HepG2 (cell line): ENCODE results near the gene ORC3. TPM values are rescaled to one million over a fixed set of nuclear protein-coding genes. Genes with fewer than 3 reads are reported as not detected.

Experiments used
- ATAC-seq: fragments of 200-7000 bp; cut with Tn5 transposase; 3 replicates; pipeline ENCODE4 v1.9.1; 2020; ENCODE audit warnings: mild to moderate bottlenecking, moderate library complexity
- BruUV-seq: library from RNA; stranded (reverse); fragments of 400-500 nt; replicated peaks from 2 replicates; lab custom pipeline; 2021; lab: Mats Ljungman, UMichigan
- CTCF ChIA-PET: fragments of 300-600 bp; formaldehyde crosslinking; extraction: SDS; loops from one replicate; lab custom pipeline; 2021; ENCODE audit warnings: low total read pairs, inconsistent platforms, low intra/inter-chr PET ratio; lab: Yijun Ruan, JAX
- POLR2A ChIA-PET: fragments of 350-600 bp; sonication (Branson Sonifier 250); formaldehyde crosslinking; loops from one replicate; lab custom pipeline; 2020; ENCODE audit warnings: antibody characterized with exemption, inconsistent platforms; lab: Yijun Ruan, JAX
- DNase-seq: peaks from one replicate; pipeline ENCODE4 v3.0.0-alpha.2; 2015; ENCODE audit warnings: low spot score
- FAIRE-seq: peaks from 3 replicates; lab custom pipeline; 2011; peaks lifted over from hg19 to GRCh38; lab: Jason Lieb, UNC
- H2AFZ ChIP-seq: one replicate; pipeline ENCODE4 v1.6.1; 2011; ENCODE audit warnings: low read length, inconsistent platforms
- H3K27ac ChIP-seq: fragments of 300-600 bp; 3 replicates; pipeline ENCODE4 v1.8.0; 2011; ENCODE audit warnings: mixed run types, mild to moderate bottlenecking, mixed read lengths, low read length, inconsistent platforms; ENCODE audit not compliant: insufficient read depth; ENCODE audit errors: extremely low read length
- H3K27me3 ChIP-seq, 2 experiments: fragments of 200-600 bp in 1 of 2; 2 replicates in 1 of 2; 3 replicates in 1 of 2; pipeline versions ENCODE4 v1.6.0 to v1.8.0; 2011; ENCODE audit warnings: low read length in 2 of 2, mild to moderate bottlenecking in 2 of 2, moderate library complexity in 2 of 2, inconsistent platforms in 1 of 2; ENCODE audit not compliant: insufficient read depth in 2 of 2, control insufficient read depth in 1 of 2
- H3K36me3 ChIP-seq, 2 experiments: fragments of 200-600 bp in 1 of 2; replicated peaks in 1 of 2; 2 replicates in 1 of 2; 3 replicates in 1 of 2; pipeline versions ENCODE4 v1.5.1 to v1.8.0; 2011; ENCODE audit warnings: low read length in 2 of 2, inconsistent platforms in 1 of 2; ENCODE audit not compliant: insufficient read depth in 2 of 2, control insufficient read depth in 1 of 2
- H3K4me1 ChIP-seq: 2 replicates; pipeline ENCODE4 v1.5.1; 2012; ENCODE audit warnings: low read length, inconsistent platforms; ENCODE audit not compliant: insufficient read depth
- H3K4me2 ChIP-seq: 2 replicates; pipeline ENCODE4 v1.6.0; 2011; ENCODE audit warnings: low read depth, low read length, inconsistent platforms
- H3K4me3 ChIP-seq, 3 experiments: fragments of 200-600 bp in 1 of 3; sonication (generic), shearing (Covaris generic) in 1 of 3; replicated peaks in 1 of 3; 2 replicates each; pipeline ENCODE4 v1.5.1; 2011 to 2016; ENCODE audit warnings: low read length in 3 of 3, inconsistent platforms in 2 of 3, low read depth in 2 of 3, mild to moderate bottlenecking in 2 of 3, control low read depth in 1 of 3, mixed read lengths in 1 of 3; ENCODE audit not compliant: insufficient read depth in 1 of 3
- H3K79me2 ChIP-seq: one replicate; pipeline ENCODE4 v1.6.1; 2011; ENCODE audit warnings: low read length, inconsistent platforms; ENCODE audit not compliant: insufficient read depth
- H3K9ac ChIP-seq: 2 replicates; pipeline ENCODE4 v1.6.0; 2011; ENCODE audit warnings: mild to moderate bottlenecking, low read depth, low read length, inconsistent platforms; ENCODE audit not compliant: insufficient read depth
- H3K9me3 ChIP-seq: 2 replicates; pipeline ENCODE4 v1.5.1; 2012; ENCODE audit warnings: mild to moderate bottlenecking, low read length
- H4K20me1 ChIP-seq: 2 replicates; pipeline ENCODE4 v1.6.0; 2011; ENCODE audit warnings: inconsistent platforms, mild to moderate bottlenecking, low read length, moderate library complexity; ENCODE audit not compliant: insufficient read depth
- AKNA ChIP-seq: sonication (generic); formaldehyde crosslinking; IDR thresholded peaks from 2 replicates; pipeline ENCODE4 v1.4.0; 2020; ENCODE audit warnings: missing genetic modification reagents, borderline replicate concordance
- FOXK1 ChIP-seq: sonication (generic); formaldehyde crosslinking; IDR thresholded peaks from 2 replicates; pipeline ENCODE4 v1.4.0; 2020; ENCODE audit warnings: low read depth, missing genetic modification reagents, borderline replicate concordance
- HIC2 ChIP-seq: sonication (generic); formaldehyde crosslinking; IDR thresholded peaks from 2 replicates; pipeline ENCODE4 v1.9.0; 2022; ENCODE audit warnings: low read depth, missing genetic modification reagents
- MAZ ChIP-seq, 2 experiments: sonication (generic) in 1 of 2; formaldehyde crosslinking in 1 of 2; IDR thresholded peaks; 2 replicates each; pipeline versions ENCODE4 v1.5.0 to v1.6.1; 2012 to 2020; ENCODE audit warnings: low read depth in 2 of 2, mild to moderate bottlenecking in 2 of 2, borderline replicate concordance in 1 of 2, improper control_type of control experiment in 1 of 2, low read length in 1 of 2, missing genetic modification reagents in 1 of 2, moderate library complexity in 1 of 2
- NCOA5 ChIP-seq: sonication (generic); formaldehyde crosslinking; IDR thresholded peaks from 2 replicates; pipeline ENCODE4 v1.4.0; 2020; ENCODE audit warnings: missing genetic modification reagents
- SPEN ChIP-seq: sonication (generic); formaldehyde crosslinking; IDR thresholded peaks from 2 replicates; pipeline ENCODE4 v1.5.1; 2020; ENCODE audit warnings: low read depth, mild to moderate bottlenecking, missing genetic modification reagents
- SRSF1 ChIP-seq: fragments of 200-400 bp; formaldehyde crosslinking; optimal IDR thresholded peaks from 2 replicates; pipeline ENCODE3; 2017; ENCODE audit warnings: mild to moderate bottlenecking, low read depth, low read length, moderate library complexity
- ZNF747 ChIP-seq: sonication (generic); formaldehyde crosslinking; IDR thresholded peaks from 2 replicates; pipeline ENCODE4 v1.8.1; 2023; ENCODE audit warnings: missing genetic modification reagents, mild to moderate bottlenecking, borderline replicate concordance
- ZNF777 ChIP-seq: sonication (generic); formaldehyde crosslinking; IDR thresholded peaks from 2 replicates; pipeline ENCODE4 v1.4.0; 2020; ENCODE audit warnings: missing genetic modification reagents
- ZNF841 ChIP-seq: sonication (generic); formaldehyde crosslinking; IDR thresholded peaks from 2 replicates; pipeline ENCODE4 v1.8.1; 2023; ENCODE audit warnings: missing genetic modification reagents, borderline replicate concordance
- WGBS: methylation state at CpG from one replicate; pipeline ENCODE4 v1.1.6; 2017; ENCODE audit warnings: low lambda C conversion rate; 5-methylcytosine and 5-hydroxymethylcytosine counted together
- in situ Hi-C: cut with HindIII; loops from 2 replicates; pipeline ENCODE4 v1.10.0; 2017; ENCODE audit warnings: low pct_unique_long_range_greater_than_20kb; ENCODE audit not compliant: extremely low pct_ligation_motif_present
- intact Hi-C: fragments of 100-400 bp; cut with micrococcal nuclease; formaldehyde crosslinking; loops from one replicate; pipeline ENCODE4 v1.10.0; 2022; ENCODE audit not compliant: unreplicated experiment
- polyA plus RNA-seq, 8 experiments: library from polyadenylated mRNA; depleted of rRNA in 3 of 8; stranded (reverse) in 7 of 8; unstranded in 1 of 8; fragments of >200 nt; fragmentation: Illumina TruSeq in 4 of 8; extraction: Trizol in 4 of 8; gene quantifications; 2 replicates each; pipeline versions ENCODE4 v1.2.1 to v1.2.3, GENCODE V29; 2011 to 2016; ENCODE audit warnings: low read depth in 4 of 8, missing spikeins in 1 of 8, mixed read lengths in 1 of 8; ENCODE audit not compliant: insufficient read depth in 1 of 8
- total RNA-seq, 5 experiments: library from RNA; depleted of rRNA; stranded (reverse); fragments of >200 nt; fragmentation: Illumina TruSeq; extraction: Trizol; gene quantifications; 2 replicates each; pipeline ENCODE4 v1.2.3, GENCODE V29; 2016; ENCODE audit warnings: low read depth in 1 of 5

ORC3 gene
- total and polyA plus RNA-seq, 2 of the 13 experiments (the other 11 are each of a cell fraction or from before 2014, with no cell fraction given), result 21.8 to 43.5 TPM

- H3K4me3 ChIP-seq, result no peak overlapping the region
- no peaks in the 10 kb centered on the region for H4K20me1 ChIP-seq
- no peak overlapping the region for H3K9ac ChIP-seq
- H3K9me3 ChIP-seq, result no peaks in the 10 kb centered on the region
- no peaks in the 10 kb centered on the region for H3K27me3 ChIP-seq
- FAIRE-seq (no peak), DNase-seq (no peak)
- no peak overlapping the region for H3K27ac ChIP-seq
- peaks cover 1 to 19% of the 10 kb centered on the region in 2 experiments; a peak in 4 of 5 replicates for H3K36me3 ChIP-seq
- H2AFZ ChIP-seq, result no peak overlapping the region
- CTCF ChIA-PET, result no interaction called here
- 96% methylated on average over 3 of the region's 3 CpGs for WGBS
- intact Hi-C loops (no loop called here), in situ Hi-C loops (no loop called here)
- POLR2A ChIA-PET, result no interaction called here
- TF ChIP-seq AKNA (no peak), SRSF1 (no peak), SPEN (CRISPR knock-in tag) (no peak), ZNF841 (CRISPR knock-in tag) (no peak), FOXK1 (CRISPR knock-in tag) (no peak), NCOA5 (CRISPR knock-in tag) (no peak), HIC2 (no peak), ZNF777 (CRISPR knock-in tag) (no peak), MAZ (IDR thresholded peaks at IDR 0.05; ENCODE audit: borderline replicate concordance, low read depth, low read length) (no peak), MAZ (CRISPR knock-in tag; IDR thresholded peaks at IDR 0.05; ENCODE audit: low read depth) (no peak), ZNF747 (no peak)
- TF ChIP-seq, all 625 proteins: peak for 0
- no TSS peak for BruUV-seq
- no peaks in the 10 kb centered on the region for H3K79me2 ChIP-seq
- H3K4me1 ChIP-seq, result no peaks in the 10 kb centered on the region
- ATAC-seq, result no peak
- H3K4me2 ChIP-seq, result no peak overlapping the region
Measured at GRCh38 chr6:87608802-87609201, 18.9 kb downstream of the ORC3 start.
